ENCODE data around the gene ZNF766.

- TF ChIP-seq CTCF (IDR thresholded peaks at IDR 0.05) (no peak), POLR2AphosphoS5 (IDR thresholded peaks at IDR 0.05) (no peak), POLR2A (IDR thresholded peaks at IDR 0.05) (no peak), EP300 (IDR thresholded peaks at IDR 0.05; ENCODE audit: low read depth) (no peak)
Measured at GRCh38 chr19:52336791-52337381, 67.5 kb downstream of the ZNF766 start.
